Measurements from ENCODE around the gene ZNF750. TPM values are rescaled to one million over a fixed set of nuclear protein-coding genes. Genes with fewer than 3 reads are reported as not detected.

The ZNF750 gene
- total RNA-seq, 2 experiments from 2014 or later = not detected

DNA sequence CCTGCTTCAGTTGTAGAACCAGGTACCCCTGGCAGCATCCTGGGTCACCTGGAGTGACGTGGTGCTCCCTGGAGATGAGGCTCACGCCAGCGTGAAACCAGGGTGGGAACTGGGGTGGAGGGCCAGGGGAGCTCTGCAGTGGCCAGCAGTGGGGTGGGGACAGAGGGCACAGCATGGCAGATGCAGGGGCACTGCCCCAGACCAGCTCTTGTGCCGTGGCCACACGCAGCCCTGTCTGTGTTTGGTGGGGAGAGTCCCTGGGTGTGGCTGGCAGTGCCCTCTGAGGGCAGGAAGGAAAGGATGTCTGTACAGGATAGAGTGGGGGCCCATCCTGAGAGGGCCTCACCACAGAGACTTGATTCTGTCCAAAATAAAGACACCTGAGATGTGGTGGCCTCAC lies 24.5 kb downstream of the ZNF750 start:
- H3K4me3 Mint-ChIP-seq = no peak overlapping the region
- peaks cover 4% of the 10 kb centered on the region for H3K9me3 Mint-ChIP-seq (ENCODE audit: insufficient read depth)
- H3K27ac Mint-ChIP-seq = peak overlapping the region; percentile 47
- H3K27me3 Mint-ChIP-seq (ENCODE audit: low read depth) = no peaks in the 10 kb centered on the region
- H3K36me3 Mint-ChIP-seq (ENCODE audit: low read depth) = peaks cover 50% of the 10 kb centered on the region
- CTCF ChIA-PET = no interaction called here
- POLR2A ChIA-PET = no interaction called here
- DNase-seq (no peak), ATAC-seq (no peak)
- peaks cover 19% of the 10 kb centered on the region for H3K4me1 Mint-ChIP-seq (ENCODE audit: low read depth)

DNA sequence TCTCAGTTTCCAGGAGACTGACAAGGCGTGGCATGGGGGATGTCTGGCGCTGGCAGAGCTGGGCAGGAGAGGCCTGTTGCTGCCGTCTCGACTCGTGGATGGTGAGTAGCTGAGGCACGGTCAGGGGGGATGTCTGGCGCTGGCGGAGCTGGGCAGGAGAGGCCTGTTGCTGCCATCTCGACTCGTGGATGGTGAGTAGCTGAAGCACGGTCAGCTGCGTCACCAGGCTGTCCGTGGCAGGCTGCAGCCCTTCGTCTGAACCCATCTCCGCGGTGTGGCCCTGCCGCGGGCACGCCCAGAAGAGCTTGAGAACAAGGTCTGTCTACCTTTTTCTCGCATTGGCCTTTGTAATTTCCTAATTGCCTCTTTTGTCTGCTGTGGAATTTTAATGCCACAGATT lies 25.0 kb downstream of the ZNF750 start:
- ChIA-PET POLR2A (no interaction called here), CTCF (no interaction called here)
- H3K27ac Mint-ChIP-seq = peak overlapping the region; percentile 60
- no peak for DNase-seq
- no peaks in the 10 kb centered on the region for H3K9me3 Mint-ChIP-seq (ENCODE audit: insufficient read depth)
- no peak for ATAC-seq
- H3K36me3 Mint-ChIP-seq (ENCODE audit: low read depth) = peaks cover 46% of the 10 kb centered on the region
- H3K4me1 Mint-ChIP-seq (ENCODE audit: low read depth) = peaks cover 19% of the 10 kb centered on the region
- H3K4me3 Mint-ChIP-seq = no peak overlapping the region
- no peaks in the 10 kb centered on the region for H3K27me3 Mint-ChIP-seq (ENCODE audit: low read depth)

DNA sequence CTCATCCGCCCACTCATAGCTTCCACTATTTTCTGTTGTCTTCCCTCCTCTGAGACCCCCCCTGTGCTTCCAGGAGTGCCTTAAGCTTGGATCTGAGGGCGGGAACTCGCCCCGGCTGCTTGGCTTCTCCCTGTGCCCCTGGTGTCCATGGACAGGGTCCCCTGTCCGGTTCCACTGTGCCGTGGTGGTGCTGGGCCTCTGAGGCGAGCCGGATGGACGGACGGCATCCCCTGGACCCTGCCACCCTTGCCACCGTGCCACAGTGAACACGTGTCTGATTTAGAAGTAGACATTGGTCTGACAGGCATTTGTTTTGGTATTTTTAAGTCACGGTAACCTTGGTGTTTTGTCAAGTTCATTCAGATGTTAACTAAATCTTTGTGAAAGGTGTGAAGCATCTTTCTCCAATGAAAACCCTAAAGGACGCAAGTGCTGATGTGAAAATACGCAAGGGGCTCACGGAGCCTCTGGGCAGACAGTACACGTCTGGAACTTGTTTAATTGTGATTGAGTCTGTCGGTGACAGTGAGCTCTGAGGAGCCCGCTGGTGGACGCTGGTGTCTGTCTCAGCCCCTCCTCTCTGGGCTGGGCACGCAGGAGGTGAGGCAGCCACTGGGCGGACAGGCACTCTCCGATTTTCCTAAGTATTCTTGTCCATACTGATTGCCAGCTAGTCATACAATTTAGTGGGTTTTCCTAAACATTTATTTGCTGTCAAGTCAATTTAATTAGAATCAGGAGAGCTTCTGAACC lies 26.3 kb downstream of the ZNF750 start:
- ATAC-seq (no peak), DNase-seq (no peak)
- Mint-ChIP-seq H3K4me1 (ENCODE audit: low read depth) (peaks cover 19% of the 10 kb centered on the region), H3K9me3 (ENCODE audit: insufficient read depth) (no peaks in the 10 kb centered on the region), H3K4me3 (no peak overlapping the region), H3K36me3 (ENCODE audit: low read depth) (peaks cover 34% of the 10 kb centered on the region), H3K27ac (peak overlapping the region; percentile 44), H3K27me3 (ENCODE audit: low read depth) (no peaks in the 10 kb centered on the region)
- ChIA-PET POLR2A (no interaction called here), CTCF (no interaction called here)

DNA sequence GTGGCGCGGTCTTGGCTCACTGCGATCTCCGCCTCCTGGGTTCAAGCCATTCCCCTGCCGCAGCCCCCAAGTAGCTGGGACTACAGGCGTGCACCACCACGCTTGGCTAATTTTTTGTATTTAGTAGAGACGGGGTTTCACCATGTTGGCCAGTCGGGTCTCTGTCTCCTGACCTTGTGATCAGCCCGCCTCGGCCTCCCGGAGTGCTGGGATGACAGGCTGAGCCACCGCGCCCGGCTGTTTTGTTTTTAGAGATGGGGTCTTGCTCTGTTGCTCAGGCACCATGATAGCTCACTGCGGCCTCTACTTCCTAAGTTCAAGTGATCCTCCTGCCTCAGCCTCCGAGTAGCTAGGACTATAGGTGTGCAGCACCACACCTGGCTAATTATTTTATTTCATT lies 27.2 kb downstream of the ZNF750 start:
- no peaks in the 10 kb centered on the region for H3K27me3 Mint-ChIP-seq (ENCODE audit: low read depth)
- H3K36me3 Mint-ChIP-seq (ENCODE audit: low read depth) = peaks cover 25% of the 10 kb centered on the region
- ChIA-PET CTCF (no interaction called here), POLR2A (no interaction called here)
- DNase-seq = no peak
- no peak overlapping the region for H3K27ac Mint-ChIP-seq
- no peak overlapping the region for H3K4me3 Mint-ChIP-seq
- ATAC-seq = no peak
- H3K4me1 Mint-ChIP-seq (ENCODE audit: low read depth) = peaks cover 19% of the 10 kb centered on the region
- H3K9me3 Mint-ChIP-seq (ENCODE audit: insufficient read depth) = no peaks in the 10 kb centered on the region

DNA sequence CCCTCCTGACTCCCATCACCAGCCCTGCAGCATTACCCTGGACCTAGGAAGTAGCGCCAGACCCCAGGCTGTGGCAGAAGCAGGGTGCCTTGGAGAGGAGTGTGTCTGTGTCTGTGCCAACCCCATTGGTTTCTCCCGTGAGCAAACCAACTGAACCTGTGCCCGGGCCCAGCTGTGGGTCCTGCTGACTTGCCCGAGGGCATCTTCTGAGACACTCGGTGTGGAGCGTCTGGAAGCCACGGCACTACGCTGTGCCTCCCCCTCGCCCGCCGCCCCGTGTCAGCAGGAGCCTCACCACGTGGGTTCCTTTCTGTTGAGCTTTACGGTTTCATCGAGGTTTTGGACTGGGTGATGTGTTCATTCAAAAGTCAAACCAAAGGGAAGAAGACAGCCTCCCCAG lies 27.8 kb downstream of the ZNF750 start:
- ChIA-PET POLR2A (no interaction called here), CTCF (no interaction called here)
- Mint-ChIP-seq H3K27ac (no peak overlapping the region), H3K9me3 (ENCODE audit: insufficient read depth) (no peaks in the 10 kb centered on the region), H3K27me3 (ENCODE audit: low read depth) (no peaks in the 10 kb centered on the region), H3K4me3 (no peak overlapping the region), H3K36me3 (ENCODE audit: low read depth) (peaks cover 24% of the 10 kb centered on the region), H3K4me1 (ENCODE audit: low read depth) (peaks cover 19% of the 10 kb centered on the region)
- ATAC-seq (no peak), DNase-seq (no peak)

DNA sequence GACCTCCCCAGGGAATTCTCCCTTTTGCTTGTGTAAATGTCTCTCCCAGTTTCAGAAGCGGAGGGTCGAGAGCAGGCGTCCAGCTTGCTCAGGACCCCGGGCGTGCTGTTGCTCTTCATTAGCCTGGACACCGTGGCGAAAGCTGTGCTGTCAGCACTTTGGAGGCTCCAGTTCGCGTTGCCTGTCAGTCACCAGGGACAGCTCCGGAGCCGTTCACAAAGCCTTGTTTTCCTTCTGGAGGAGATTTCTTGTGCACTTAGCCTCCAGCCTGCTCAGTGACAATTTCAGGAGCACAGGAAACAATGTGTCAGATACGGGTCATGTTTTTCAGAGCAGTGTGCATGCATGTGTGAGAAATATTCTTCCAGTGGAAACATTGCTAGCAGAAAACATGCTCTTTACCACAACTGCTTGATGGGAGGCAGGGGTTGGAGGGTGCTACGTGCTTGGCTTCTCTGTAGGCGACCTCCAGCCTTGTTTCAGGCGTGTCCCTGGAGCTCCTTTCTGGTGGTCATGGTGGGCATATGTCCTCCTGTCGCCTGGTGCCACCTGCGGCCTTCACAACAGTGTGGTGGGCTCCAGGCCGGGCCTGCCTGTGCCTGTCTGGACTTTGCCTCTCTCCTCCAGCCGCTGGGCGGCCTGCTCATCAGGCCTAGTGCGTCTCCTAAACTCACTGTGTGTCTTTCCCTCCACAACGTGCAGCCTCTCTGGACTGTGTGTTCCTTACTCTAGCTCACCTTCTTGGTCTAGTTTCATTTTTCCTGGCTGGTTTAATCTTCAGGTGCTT lies 29.0 kb downstream of the ZNF750 start:
- Mint-ChIP-seq H3K27ac (no peak overlapping the region), H3K4me3 (no peak overlapping the region), H3K9me3 (ENCODE audit: insufficient read depth) (no peaks in the 10 kb centered on the region), H3K4me1 (ENCODE audit: low read depth) (peaks cover 13% of the 10 kb centered on the region), H3K36me3 (ENCODE audit: low read depth) (peaks cover 18% of the 10 kb centered on the region), H3K27me3 (ENCODE audit: low read depth) (no peaks in the 10 kb centered on the region)
- ATAC-seq = no peak
- ChIA-PET CTCF (no interaction called here), POLR2A (interaction anchor here (0.5 kb wide), 1 partner anchor 386 kb away, joined by 3 read pairs; no protein-coding TSS in a partner anchor)
- DNase-seq = no peak

DNA sequence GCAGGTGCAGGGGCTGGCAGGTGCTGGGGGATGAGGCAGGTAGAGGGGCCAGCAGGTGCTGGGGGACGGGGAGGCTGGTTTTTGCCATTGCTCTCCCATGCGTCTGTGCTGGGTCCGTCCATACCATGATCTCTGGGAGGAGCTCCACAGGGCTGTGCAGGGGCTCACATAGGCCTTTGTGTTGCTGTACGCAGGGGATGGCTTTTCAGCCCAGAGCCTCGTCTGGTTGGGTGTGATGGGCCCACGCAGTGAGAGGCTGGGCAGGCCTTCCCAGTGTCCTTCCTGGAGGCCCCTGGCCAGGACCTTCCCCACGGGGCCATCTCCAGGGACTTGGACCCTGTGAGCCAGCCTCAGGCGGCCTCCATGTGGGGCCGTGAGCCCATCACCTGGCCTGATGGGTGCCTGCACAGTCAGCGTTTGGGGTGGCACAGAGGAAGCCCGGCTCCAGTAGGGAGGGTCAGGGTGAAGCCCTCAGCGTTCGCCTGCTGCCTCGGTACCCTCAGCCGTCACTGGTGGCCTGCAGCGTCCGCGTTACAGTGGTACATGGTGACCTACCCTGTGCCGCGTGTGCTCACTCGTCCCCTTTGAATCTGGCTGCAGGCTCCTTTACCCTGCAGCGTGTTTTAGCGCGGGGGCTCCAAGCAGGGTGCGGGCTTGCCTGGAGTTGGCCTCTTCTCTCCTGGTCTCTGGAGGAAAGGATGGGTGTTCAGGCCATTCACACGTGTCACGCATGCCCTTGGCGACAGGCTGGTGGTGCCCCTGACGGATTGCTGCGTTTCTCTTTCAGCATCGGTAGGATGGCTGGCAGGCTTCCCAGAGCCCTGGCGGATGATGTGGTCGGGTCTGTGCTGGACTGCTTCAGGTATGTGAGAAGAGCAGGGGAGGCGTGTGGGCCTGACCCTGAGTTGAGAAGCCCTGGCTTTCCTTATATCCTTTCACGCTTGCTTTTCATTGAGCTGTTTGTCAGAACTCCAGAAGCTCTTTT lies 30.6 kb downstream of the ZNF750 start:
- Mint-ChIP-seq H3K4me1 (ENCODE audit: low read depth) (no peaks in the 10 kb centered on the region), H3K36me3 (ENCODE audit: low read depth) (peaks cover 8% of the 10 kb centered on the region), H3K27ac (no peak overlapping the region), H3K27me3 (ENCODE audit: low read depth) (no peaks in the 10 kb centered on the region), H3K4me3 (no peak overlapping the region), H3K9me3 (ENCODE audit: insufficient read depth) (no peaks in the 10 kb centered on the region)
- ChIA-PET CTCF (no interaction called here), POLR2A (no interaction called here)
- no peak for ATAC-seq
- no peak for DNase-seq

DNA sequence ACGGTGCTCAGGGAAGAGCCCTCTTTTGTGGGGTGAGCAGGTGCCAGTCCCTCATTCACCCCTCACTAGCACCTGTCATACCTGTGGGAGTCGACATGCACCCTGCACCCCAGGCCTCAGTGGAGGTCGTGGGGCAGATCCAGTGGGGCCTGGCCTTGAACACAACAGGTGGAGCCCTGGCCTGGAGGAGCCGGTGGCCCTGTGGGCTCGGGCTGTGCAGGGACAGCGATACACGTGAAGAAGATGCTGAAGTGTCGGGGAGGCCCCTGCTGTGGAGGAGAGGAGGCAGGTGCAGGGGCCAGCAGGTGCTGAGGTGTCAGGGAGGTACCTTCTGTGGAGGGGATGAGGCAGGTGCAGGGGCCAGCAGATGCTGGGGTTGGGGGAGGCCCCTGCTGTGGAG lies 31.8 kb downstream of the ZNF750 start:
- CTCF ChIA-PET = no interaction called here
- peaks cover 4% of the 10 kb centered on the region for H3K36me3 Mint-ChIP-seq (ENCODE audit: low read depth)
- H3K4me3 Mint-ChIP-seq = no peak overlapping the region
- H3K9me3 Mint-ChIP-seq (ENCODE audit: insufficient read depth) = no peaks in the 10 kb centered on the region
- H3K27ac Mint-ChIP-seq = no peak overlapping the region
- no peak for ATAC-seq
- no peaks in the 10 kb centered on the region for H3K27me3 Mint-ChIP-seq (ENCODE audit: low read depth)
- no peaks in the 10 kb centered on the region for H3K4me1 Mint-ChIP-seq (ENCODE audit: low read depth)
- POLR2A ChIA-PET = no interaction called here
- DNase-seq = no peak

DNA sequence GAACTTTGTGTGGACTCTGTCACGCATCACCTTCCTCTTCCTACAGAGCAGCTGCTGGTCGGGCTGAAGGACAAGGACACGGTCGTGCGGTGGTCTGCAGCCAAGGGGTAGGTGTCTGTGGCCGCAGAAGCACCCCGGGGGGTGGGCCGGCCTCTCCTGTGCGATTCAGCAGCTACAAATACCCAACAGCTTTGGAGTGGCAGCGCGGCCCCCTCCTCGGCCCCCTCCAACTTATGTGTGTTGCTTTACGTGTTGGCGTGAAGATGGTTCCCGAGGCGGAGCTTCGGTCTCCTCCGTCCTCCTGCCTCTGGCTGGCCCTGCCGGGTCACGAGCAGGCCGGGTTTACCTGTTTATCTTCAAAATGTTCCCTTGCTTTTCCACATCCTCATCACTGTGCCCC lies 32.3 kb downstream of the ZNF750 start:
- Mint-ChIP-seq H3K27ac (no peak overlapping the region), H3K27me3 (ENCODE audit: low read depth) (no peaks in the 10 kb centered on the region), H3K4me3 (no peak overlapping the region), H3K36me3 (ENCODE audit: low read depth) (peaks cover 4% of the 10 kb centered on the region), H3K9me3 (ENCODE audit: insufficient read depth) (no peaks in the 10 kb centered on the region), H3K4me1 (ENCODE audit: low read depth) (no peaks in the 10 kb centered on the region)
- ChIA-PET CTCF (no interaction called here), POLR2A (no interaction called here)
- DNase-seq = no peak
- no peak for ATAC-seq

DNA sequence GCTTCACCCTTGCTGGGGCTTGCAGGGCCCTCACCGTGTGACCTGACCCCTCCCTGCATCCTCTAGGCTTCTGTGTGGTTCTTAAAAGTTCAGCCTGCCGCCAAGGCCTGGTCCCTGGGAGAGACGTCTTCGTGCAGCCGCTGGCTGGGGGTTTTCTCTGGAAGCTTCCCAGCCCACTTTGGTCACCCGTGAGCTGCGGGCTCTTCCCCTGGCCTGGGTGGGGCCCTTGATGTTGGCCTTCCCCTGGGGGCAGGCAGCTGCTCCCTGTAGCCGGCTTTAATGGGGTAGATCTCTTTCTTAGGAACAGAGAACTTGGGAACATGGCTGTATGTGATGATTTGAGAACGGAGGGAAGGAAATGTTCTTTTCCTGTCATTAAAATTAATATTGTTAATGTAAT lies 32.7 kb downstream of the ZNF750 start:
- ChIA-PET POLR2A (no interaction called here), CTCF (no interaction called here)
- ATAC-seq (no peak), DNase-seq (no peak)
- H3K4me1 Mint-ChIP-seq (ENCODE audit: low read depth) = peaks cover under 1% of the 10 kb centered on the region
- no peaks in the 10 kb centered on the region for H3K9me3 Mint-ChIP-seq (ENCODE audit: insufficient read depth)
- H3K27ac Mint-ChIP-seq = no peak overlapping the region
- H3K36me3 Mint-ChIP-seq (ENCODE audit: low read depth) = peaks cover 5% of the 10 kb centered on the region
- no peaks in the 10 kb centered on the region for H3K27me3 Mint-ChIP-seq (ENCODE audit: low read depth)
- no peak overlapping the region for H3K4me3 Mint-ChIP-seq

DNA sequence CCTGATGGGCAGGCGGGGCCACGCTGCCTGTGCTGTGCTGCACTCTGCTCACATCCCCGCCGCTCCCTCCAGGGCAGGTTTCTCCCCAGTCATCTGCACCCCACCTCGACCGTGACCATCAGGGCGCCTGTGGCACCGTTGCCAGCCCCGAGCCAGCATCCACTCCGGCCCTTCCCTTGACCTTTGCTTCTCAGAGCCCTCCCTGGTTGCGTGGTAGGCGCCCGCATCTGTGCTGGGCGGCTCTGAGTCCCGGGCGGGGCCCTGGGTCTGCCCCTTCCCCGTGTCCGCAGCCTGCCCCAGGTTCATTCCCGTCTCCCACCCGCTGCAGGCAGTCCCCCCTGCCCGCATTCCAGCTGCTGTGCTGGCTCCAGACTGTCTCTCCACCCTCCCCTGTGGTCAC lies 33.2 kb downstream of the ZNF750 start:
- no peak overlapping the region for H3K4me3 Mint-ChIP-seq
- POLR2A ChIA-PET = no interaction called here
- peaks cover 2% of the 10 kb centered on the region for H3K4me1 Mint-ChIP-seq (ENCODE audit: low read depth)
- ATAC-seq (no peak), DNase-seq (no peak)
- CTCF ChIA-PET = no interaction called here
- no peaks in the 10 kb centered on the region for H3K9me3 Mint-ChIP-seq (ENCODE audit: insufficient read depth)
- no peaks in the 10 kb centered on the region for H3K27me3 Mint-ChIP-seq (ENCODE audit: low read depth)
- H3K36me3 Mint-ChIP-seq (ENCODE audit: low read depth) = peaks cover 10% of the 10 kb centered on the region
- no peak overlapping the region for H3K27ac Mint-ChIP-seq

DNA sequence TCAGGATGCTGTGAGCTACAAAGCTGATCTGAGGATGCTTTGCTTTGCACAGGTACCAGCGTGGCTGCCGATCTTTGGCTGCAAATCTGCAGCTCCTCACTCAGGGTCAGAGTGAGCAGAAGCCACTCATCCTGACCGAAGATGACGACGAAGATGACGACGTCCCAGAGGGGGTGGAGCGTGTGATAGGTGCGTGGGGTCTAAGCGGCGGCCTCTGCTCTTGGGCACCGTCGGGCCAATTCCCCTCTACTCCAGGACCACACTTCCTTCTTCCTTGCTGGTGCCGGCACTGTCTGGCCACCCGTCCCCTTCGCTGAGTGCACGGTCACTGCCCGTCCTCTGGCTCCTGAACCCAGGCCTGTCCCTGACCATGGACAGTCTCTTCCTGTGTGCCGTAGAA lies 34.0 kb downstream of the ZNF750 start:
- Mint-ChIP-seq H3K4me3 (no peak overlapping the region), H3K27me3 (ENCODE audit: low read depth) (no peaks in the 10 kb centered on the region), H3K27ac (no peak overlapping the region), H3K4me1 (ENCODE audit: low read depth) (peaks cover 3% of the 10 kb centered on the region), H3K9me3 (ENCODE audit: insufficient read depth) (peaks cover 3% of the 10 kb centered on the region), H3K36me3 (ENCODE audit: low read depth) (peaks cover 14% of the 10 kb centered on the region)
- no peak for ATAC-seq
- DNase-seq = no peak
- POLR2A ChIA-PET = no interaction called here
- CTCF ChIA-PET = no interaction called here

Data from activated CD8-positive, alpha-beta T cell treated with anti-CD3 and anti-CD28 coated beads, Interleukin-2, amount 10 ng/mL, durations not matched to agents 7 days and 5 days (primary cell).